H1 (cell line): ENCODE data around the gene LRRFIP1. TPM values are rescaled to one million over a fixed set of nuclear protein-coding genes. Genes with fewer than 3 reads are reported as not detected.
"Not testable (repeated sequence)": the region's sequence is repeated elsewhere in the genome, so short reads cannot be mapped to it uniquely, and the experiment has no call there.

Experiments used
- CTCF ChIA-PET: fragments of 300-600 bp; sonication (Branson Sonifier 250); formaldehyde crosslinking; loops from one replicate; lab custom pipeline; 2021; ENCODE audit not compliant: partially characterized antibody; lab: Charles Lee
- POLR2A ChIA-PET: fragments of 300-600 bp; sonication (Branson Sonifier 250); formaldehyde crosslinking; loops from one replicate; lab custom pipeline; 2021; ENCODE audit warnings: inconsistent platforms; ENCODE audit not compliant: partially characterized antibody; lab: Charles Lee
- DNase-seq, 2 experiments: peaks; one replicate each; pipeline versions ENCODE4 v3.0.0 to v3.0.0-alpha.2; 2010 to 2022; ENCODE audit warnings: low spot score in 2 of 2, low read depth in 1 of 2, mixed read lengths in 1 of 2
- FAIRE-seq: peaks from 2 replicates; lab custom pipeline; 2011; peaks lifted over from hg19 to GRCh38; lab: Jason Lieb, UNC
- H2AFZ ChIP-seq: 2 replicates; pipeline ENCODE4 v1.8.1; 2012; ENCODE audit warnings: low read length, inconsistent platforms
- H2AK5ac ChIP-seq: 2 replicates; pipeline ENCODE4 v1.6.1; 2013; ENCODE audit warnings: low read depth, low read length
- H2BK120ac ChIP-seq: replicated peaks from 2 replicates; pipeline ENCODE3; 2013; ENCODE audit warnings: low read depth, low read length, inconsistent platforms
- H2BK12ac ChIP-seq: 2 replicates; pipeline ENCODE4 v1.6.1; 2013; ENCODE audit warnings: low read depth, low read length
- H2BK15ac ChIP-seq: 2 replicates; pipeline ENCODE4 v1.6.1; 2013; ENCODE audit warnings: low read length
- H2BK20ac ChIP-seq: 2 replicates; pipeline ENCODE4 v1.6.1; 2013; ENCODE audit warnings: low read length
- H2BK5ac ChIP-seq: 2 replicates; pipeline ENCODE4 v1.6.1; 2013; ENCODE audit warnings: low read depth, low read length
- H3K14ac ChIP-seq: 2 replicates; pipeline ENCODE4 v1.6.1; 2013; ENCODE audit warnings: inconsistent platforms; ENCODE audit not compliant: insufficient read length
- H3K18ac ChIP-seq: 2 replicates; pipeline ENCODE4 v1.6.1; 2013; ENCODE audit warnings: low read length; ENCODE audit errors: extremely low read depth
- H3K23ac ChIP-seq: 2 replicates; pipeline ENCODE4 v1.6.1; 2013; ENCODE audit warnings: inconsistent platforms; ENCODE audit not compliant: insufficient read length
- H3K23me2 ChIP-seq: 2 replicates; pipeline ENCODE4 v1.6.1; 2013; ENCODE audit warnings: low read depth, low read length
- H3K27ac ChIP-seq: 2 replicates; pipeline ENCODE4 v1.6.1; 2011; ENCODE audit warnings: low read depth, low read length, inconsistent platforms
- H3K27me3 ChIP-seq, 4 experiments: replicated peaks in 1 of 4; 1 replicate in 1 of 4; 2 replicates in 3 of 4; pipeline versions ENCODE4 v1.6.1 to v1.8.1; 2011 to 2013; ENCODE audit warnings: low read length in 3 of 4, mild to moderate bottlenecking in 3 of 4, inconsistent platforms in 2 of 4, mixed read lengths in 2 of 4, moderate library complexity in 1 of 4; ENCODE audit not compliant: control insufficient read depth in 3 of 4, insufficient read depth in 3 of 4; ENCODE audit errors: extremely low read depth in 1 of 4
- H3K36me3 ChIP-seq, 4 experiments: 2 replicates each; pipeline versions ENCODE4 v1.6.1 to v1.8.1; 2011 to 2013; ENCODE audit warnings: mild to moderate bottlenecking in 4 of 4, low read length in 3 of 4, moderate library complexity in 2 of 4, control low read depth in 1 of 4, inconsistent platforms in 1 of 4; ENCODE audit not compliant: insufficient read depth in 4 of 4, control insufficient read depth in 2 of 4
- H3K4ac ChIP-seq: replicated peaks from 2 replicates; pipeline ENCODE3; 2013; ENCODE audit warnings: low read length, low read depth, mixed read lengths, inconsistent platforms; ENCODE audit not compliant: insufficient read length
- H3K4me1 ChIP-seq, 4 experiments: replicated peaks in 1 of 4; 1 replicate in 1 of 4; 2 replicates in 3 of 4; pipeline versions ENCODE4 v1.6.1 to v1.8.1; 2011 to 2013; ENCODE audit warnings: low read length in 3 of 4, inconsistent platforms in 2 of 4, mixed read lengths in 1 of 4; ENCODE audit not compliant: insufficient read depth in 4 of 4, control insufficient read depth in 3 of 4
- H3K4me2 ChIP-seq, 2 experiments: 2 replicates each; pipeline versions ENCODE4 v1.6.1 to v1.8.1; 2011 to 2013; ENCODE audit warnings: low read depth in 2 of 2, low read length in 2 of 2, control low read depth in 1 of 2, inconsistent platforms in 1 of 2, mild to moderate bottlenecking in 1 of 2; ENCODE audit not compliant: insufficient read depth in 1 of 2
- H3K4me3 ChIP-seq, 4 experiments: fragments of 200-600, 300-600 bp in 1 of 4; sonication (generic), shearing (Covaris generic), sonication (Bioruptor Twin) in 1 of 4; 2 replicates each; pipeline versions ENCODE4 v1.5.1 to v1.8.1; 2011 to 2016; ENCODE audit warnings: low read length in 4 of 4, low read depth in 3 of 4, control low read depth in 2 of 4, inconsistent platforms in 2 of 4, mild to moderate bottlenecking in 2 of 4, mixed read lengths in 1 of 4, moderate library complexity in 1 of 4; ENCODE audit not compliant: insufficient read depth in 2 of 4; ENCODE audit errors: extremely low read depth in 1 of 4
- H3K56ac ChIP-seq: replicated peaks from 2 replicates; pipeline ENCODE3; 2013; ENCODE audit warnings: low read depth, mild to moderate bottlenecking, mixed read lengths, low read length, inconsistent platforms; ENCODE audit not compliant: insufficient read length
- H3K79me1 ChIP-seq: 2 replicates; pipeline ENCODE4 v1.6.1; 2013; ENCODE audit warnings: low read depth, low read length, control low read depth
- H3K79me2 ChIP-seq, 2 experiments: 2 replicates each; pipeline versions ENCODE4 v1.6.1 to v1.8.1; 2012 to 2013; ENCODE audit warnings: low read length in 2 of 2, mild to moderate bottlenecking in 2 of 2, inconsistent platforms in 1 of 2; ENCODE audit not compliant: insufficient read depth in 2 of 2, control insufficient read depth in 1 of 2
- H3K9ac ChIP-seq, 4 experiments: replicated peaks in 1 of 4; 1 replicate in 1 of 4; 2 replicates in 3 of 4; pipeline versions ENCODE4 v1.6.1 to v1.8.1; 2011 to 2013; ENCODE audit warnings: low read depth in 3 of 4, low read length in 3 of 4, control low read depth in 2 of 4, mild to moderate bottlenecking in 2 of 4, moderate library complexity in 2 of 4, inconsistent platforms in 1 of 4; ENCODE audit errors: extremely low read depth in 1 of 4
- H3K9me3 ChIP-seq, 2 experiments: 2 replicates each; pipeline versions ENCODE4 v1.6.1 to v1.8.1; 2012 to 2013; ENCODE audit warnings: mild to moderate bottlenecking in 2 of 2, moderate library complexity in 2 of 2, control low read depth in 1 of 2, inconsistent platforms in 1 of 2, low read depth in 1 of 2, low read length in 1 of 2, mixed read lengths in 1 of 2; ENCODE audit not compliant: insufficient read depth in 2 of 2
- H4K20me1 ChIP-seq, 2 experiments: replicated peaks in 1 of 2; 2 replicates each; pipeline versions ENCODE3 to v1.8.1; 2011 to 2013; ENCODE audit warnings: inconsistent platforms in 2 of 2, low read length in 2 of 2, mild to moderate bottlenecking in 1 of 2; ENCODE audit not compliant: insufficient read depth in 2 of 2, control insufficient read depth in 1 of 2
- H4K5ac ChIP-seq: 2 replicates; pipeline ENCODE4 v1.6.1; 2013; ENCODE audit warnings: low read length, low read depth, mixed read lengths, inconsistent platforms; ENCODE audit not compliant: insufficient read length
- H4K8ac ChIP-seq: 2 replicates; pipeline ENCODE4 v1.8.0; 2013; ENCODE audit warnings: mild to moderate bottlenecking, moderate library complexity, low read length, inconsistent platforms; ENCODE audit not compliant: insufficient read depth; ENCODE audit errors: extremely low read depth
- H4K91ac ChIP-seq: replicated peaks from 2 replicates; pipeline ENCODE3; 2013; ENCODE audit warnings: low read length, mixed read lengths, inconsistent platforms; ENCODE audit not compliant: insufficient read length
- CREB1 ChIP-seq: IDR thresholded peaks from 2 replicates; pipeline ENCODE4 v1.6.1; 2012; ENCODE audit warnings: inconsistent platforms
- JUN ChIP-seq: IDR thresholded peaks from 2 replicates; pipeline ENCODE4 v1.6.1; 2011; ENCODE audit warnings: low read depth, mild to moderate bottlenecking, improper control_type of control experiment, low read length
- POLR2AphosphoS5 ChIP-seq: IDR thresholded peaks from 2 replicates; pipeline ENCODE4 v1.6.1; 2011; ENCODE audit warnings: low read depth, low read length
- USF2 ChIP-seq: IDR thresholded peaks from 2 replicates; pipeline ENCODE4 v1.6.1; 2011; ENCODE audit warnings: low read length, improper control_type of control experiment
- WGBS, 2 experiments: shearing (Covaris generic) in 1 of 2; methylation state at CpG; one replicate each; pipeline versions ENCODE4 v1.1.6 to v1.1.7; 2013 to 2015; ENCODE audit warnings: low lambda C conversion rate in 2 of 2, mixed read lengths in 2 of 2, inconsistent platforms in 1 of 2, low coverage in 1 of 2, missing lambda C conversion rate in 1 of 2; ENCODE audit not compliant: insufficient replicate concordance in 2 of 2, insufficient coverage in 1 of 2, insufficient read length in 1 of 2; ENCODE audit errors: extremely low coverage in 1 of 2, missing lambda C conversion rate in 1 of 2; 5-methylcytosine and 5-hydroxymethylcytosine counted together
- polyA plus RNA-seq, 7 experiments: library from polyadenylated mRNA; depleted of rRNA in 3 of 7; stranded (reverse) in 5 of 7; unstranded in 2 of 7; fragments of >200 nt in 5 of 7; fragments of 200-250 nt in 2 of 7; gene quantifications; 1 replicate in 5 of 7; 2 replicates in 1 of 7; 4 replicates in 1 of 7; pipeline versions ENCODE4 v1.2.1 to v1.2.3, GENCODE V29; 2011 to 2013; ENCODE audit warnings: missing spikeins in 2 of 7, mixed read lengths in 2 of 7
- total RNA-seq: library from RNA; stranded (reverse); fragmentation: NEBNext Ultra II Directional; extraction: Animal tissue kit (Norgen Biotek cat#: 25700); gene quantifications from 2 replicates; pipeline ENCODE4 v1.2.1, GENCODE V29; 2021

The LRRFIP1 gene
- total and polyA plus RNA-seq, 2 of the 8 experiments (the other 6 are each of a cell fraction or from before 2014, with no cell fraction given) = 12.1 to 75.8 TPM

GRCh38 chr2:237666606-237667005 is 39.2 kb downstream of the LRRFIP1 start (continued):
- TF ChIP-seq CREB1 = no peak
- no peak for TF ChIP-seq POLR2AphosphoS5
- TF ChIP-seq USF2 = no peak
- no peak for TF ChIP-seq JUN

- H2BK15ac ChIP-seq, H2BK12ac ChIP-seq, H4K91ac ChIP-seq, H3K23me2 ChIP-seq, H3K4me2 ChIP-seq, H3K27me3 ChIP-seq, H2AFZ ChIP-seq, H4K8ac ChIP-seq, H3K4me3 ChIP-seq, POLR2A ChIA-PET, H3K18ac ChIP-seq, H4K5ac ChIP-seq, H3K9ac ChIP-seq, H3K56ac ChIP-seq, H3K23ac ChIP-seq, H3K4ac ChIP-seq, H2BK20ac ChIP-seq, H3K14ac ChIP-seq, H3K79me2 ChIP-seq, H3K27ac ChIP-seq, DNase-seq, H3K36me3 ChIP-seq, H2AK5ac ChIP-seq, FAIRE-seq, H4K20me1 ChIP-seq, H2BK120ac ChIP-seq, H3K9me3 ChIP-seq, H2BK5ac ChIP-seq, H3K79me1 ChIP-seq: not testable (repeated sequence)
- CTCF ChIA-PET = interaction anchor here (2.9 to 9.6 kb wide), 2 partner anchors 79 to 95 kb away, joined by 7 to 130 read pairs; no protein-coding TSS in a partner anchor
- 93% methylated on average over 6 of the region's 6 CpGs; no CpG with 5 or more reads in 1 of the 2 experiments for WGBS, 2 experiments
- peaks cover 6 to 21% (median 7%) of the 10 kb centered on the region in 4 experiments for H3K4me1 ChIP-seq
Measured at GRCh38 chr2:237667050-237667576, 39.7 kb downstream of the LRRFIP1 start.
